Cerebellar cortex (tissue), 1 donor: ENCODE measurements around the gene BPIFB2.

Experiments used
- DNase-seq: peaks from one replicate; pipeline ENCODE4 v3.0.0-alpha.2; 2015; ENCODE audit warnings: low spot score

Gene BPIFB2

GRCh38 chr20:33070111-33071053 is 62.9 kb downstream of the BPIFB2 start:
- DNase-seq: no peak

GRCh38 chr20:33071198-33071597 is 63.7 kb downstream of the BPIFB2 start:
- no peak for DNase-seq

- DNase-seq: no peak
Observed at GRCh38 chr20:33072362-33072761, 64.9 kb downstream of the BPIFB2 start.

GRCh38 chr20:33072813-33073212 is 65.3 kb downstream of the BPIFB2 start:
- no peak for DNase-seq
